Stomach (tissue), 9 donors: Measurements from ENCODE around the gene PEX19. TPM values are rescaled to one million over a fixed set of nuclear protein-coding genes. Genes with fewer than 3 reads are reported as not detected.

Source experiments
- DNase-seq, 2 donors: peaks; one replicate each; pipeline versions ENCODE4 v3.0.0 to v3.0.0-alpha.2; 2013 to 2019
- H3K27ac ChIP-seq, 5 donors: fragments of 200-600 bp in 4 of 5; sonication (generic) in 4 of 5; one replicate each; pipeline ENCODE4 v1.5.1; 2013 to 2019; ENCODE audit warnings: mild to moderate bottlenecking in 1 of 5, moderate library complexity in 1 of 5
- H3K27me3 ChIP-seq, 3 donors: fragments of 200-600 bp; sonication (generic); one replicate each; pipeline ENCODE4 v1.5.1; 2017 to 2019; ENCODE audit warnings: mixed run types in 1 of 3
- H3K36me3 ChIP-seq, 4 donors: fragments of 200-600 bp; sonication (generic); 1 replicate in 3 of 4; 2 replicates in 1 of 4; pipeline ENCODE4 v1.5.1; 2016 to 2019
- H3K4me1 ChIP-seq, 4 donors: fragments of 200-600 bp; sonication (generic); one replicate each; pipeline ENCODE4 v1.5.1; 2016 to 2019
- H3K4me3 ChIP-seq, 4 donors: fragments of 200-600 bp; sonication (generic) in 3 of 4; one replicate each; pipeline ENCODE4 v1.5.1; 2016 to 2019; ENCODE audit warnings: mild to moderate bottlenecking in 1 of 4
- H3K9me3 ChIP-seq, 4 donors: fragments of 200-600 bp; sonication (generic); one replicate each; pipeline ENCODE4 v1.5.1; 2016 to 2019
- EP300 ChIP-seq: sonication (generic); formaldehyde crosslinking; IDR thresholded peaks from one replicate; pipeline ENCODE4 v1.6.1; 2017; ENCODE audit warnings: antibody characterized with exemption
- POLR2A ChIP-seq, 4 donors: fragments of 450-650 bp; IDR thresholded peaks; one replicate each; pipeline ENCODE4 v1.6.1; 2016; ENCODE audit warnings: antibody characterized with exemption in 4 of 4, control low read depth in 2 of 4, mild to moderate bottlenecking in 1 of 4, moderate library complexity in 1 of 4
- POLR2AphosphoS5 ChIP-seq, 3 donors: sonication (generic); formaldehyde crosslinking; IDR thresholded peaks; one replicate each; pipeline ENCODE4 v1.6.1; 2016; ENCODE audit warnings: antibody characterized with exemption in 3 of 3
- WGBS, 5 donors: extraction: QIAGEN DNeasy Blood & Tissue Kit in 3 of 5; methylation state at CpG; one replicate each; pipeline versions ENCODE4 v1.1.5 to v1.1.7; 2013 to 2018; 5-methylcytosine and 5-hydroxymethylcytosine counted together
- intact Hi-C: fragments of 100-400 bp; cut with DNase I; formaldehyde crosslinking; loops from one replicate; pipeline ENCODE4 v1.15.1; 2023; ENCODE audit warnings: low total_unique reads
- polyA plus RNA-seq, 3 donors: library from polyadenylated mRNA; stranded (reverse); fragments of 200-250 nt; gene quantifications; one replicate each; pipeline ENCODE4 v1.2.3, GENCODE V29; 2013
- total RNA-seq, 5 donors: library from RNA; depleted of rRNA; stranded (reverse); fragments of >200 nt; gene quantifications; one replicate each; pipeline versions ENCODE4 v1.1.0 to v1.2.3, GENCODE V29; 2014 to 2016
- TF ChIP-seq, protein P1 (sequence below), 7 experiments: fragments of 450-650 bp in 4 of 7; fragments of 200-600 bp in 3 of 7; sonication (generic) in 3 of 7; IDR thresholded peaks; one replicate each; pipeline ENCODE4 v1.5.1; 2016 to 2019; ENCODE audit warnings: antibody characterized with exemption in 7 of 7, control low read depth in 2 of 7, mild to moderate bottlenecking in 1 of 7
- donor health status: healthy with polysubstance abuse.
- donor health status: Bipolar disorder and iron deficiency.
- donor health status: healthy.

Gene PEX19
- total and polyA plus RNA-seq, 8 donors: 9.3 to 117 (median 27.4) TPM

DNA sequence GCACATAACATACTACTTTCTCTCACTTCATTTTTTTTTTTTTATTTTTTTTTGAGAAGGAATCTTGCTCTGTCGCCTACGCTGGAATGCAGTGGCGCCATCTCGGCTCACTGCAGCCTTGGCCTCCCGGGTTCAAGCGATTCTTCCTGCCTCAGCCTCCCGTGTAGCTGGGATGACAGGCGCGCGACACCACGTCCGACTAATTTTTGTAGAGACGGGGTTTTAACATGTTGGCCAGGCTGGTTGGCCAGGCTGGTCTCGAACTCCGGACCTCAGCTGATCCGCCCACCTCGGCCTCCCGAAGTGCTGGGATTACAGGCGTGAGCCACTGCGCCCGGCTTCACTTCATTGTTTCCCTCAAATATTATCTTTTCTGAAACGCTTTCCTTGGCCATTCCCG is 573 bp upstream of the PEX19 start:
- no peaks in the 10 kb centered on the region for H3K27me3 ChIP-seq
- peak overlapping the region in 1 of 5 donors; percentile 90 for H3K27ac ChIP-seq
- H3K4me3 ChIP-seq: peak overlapping the region; percentile 69 to 95 (median 83)
- no peak for DNase-seq
- peaks cover 8 to 27% (median 25%) of the 10 kb centered on the region in 4 donors for H3K4me1 ChIP-seq
- intact Hi-C loops: loop anchor here (10.0 kb wide), 1 partner anchor 91 kb away; the partner anchor contains the start of gene CASQ1
- H3K36me3 ChIP-seq: peaks cover 35 to 59% (median 52%) of the 10 kb centered on the region in 4 donors
- H3K9me3 ChIP-seq: no peaks in the 10 kb centered on the region
- WGBS, 5 donors: 83 to 90% (median 87%) methylated on average over 23 of the region's 23 CpGs
- no peak for TF ChIP-seq POLR2A (IDR thresholded peaks at IDR 0.05)
- TF ChIP-seq EP300: no peak
- TF ChIP-seq POLR2AphosphoS5 (IDR thresholded peaks at IDR 0.05): no peak
- TF ChIP-seq, protein P1, sequence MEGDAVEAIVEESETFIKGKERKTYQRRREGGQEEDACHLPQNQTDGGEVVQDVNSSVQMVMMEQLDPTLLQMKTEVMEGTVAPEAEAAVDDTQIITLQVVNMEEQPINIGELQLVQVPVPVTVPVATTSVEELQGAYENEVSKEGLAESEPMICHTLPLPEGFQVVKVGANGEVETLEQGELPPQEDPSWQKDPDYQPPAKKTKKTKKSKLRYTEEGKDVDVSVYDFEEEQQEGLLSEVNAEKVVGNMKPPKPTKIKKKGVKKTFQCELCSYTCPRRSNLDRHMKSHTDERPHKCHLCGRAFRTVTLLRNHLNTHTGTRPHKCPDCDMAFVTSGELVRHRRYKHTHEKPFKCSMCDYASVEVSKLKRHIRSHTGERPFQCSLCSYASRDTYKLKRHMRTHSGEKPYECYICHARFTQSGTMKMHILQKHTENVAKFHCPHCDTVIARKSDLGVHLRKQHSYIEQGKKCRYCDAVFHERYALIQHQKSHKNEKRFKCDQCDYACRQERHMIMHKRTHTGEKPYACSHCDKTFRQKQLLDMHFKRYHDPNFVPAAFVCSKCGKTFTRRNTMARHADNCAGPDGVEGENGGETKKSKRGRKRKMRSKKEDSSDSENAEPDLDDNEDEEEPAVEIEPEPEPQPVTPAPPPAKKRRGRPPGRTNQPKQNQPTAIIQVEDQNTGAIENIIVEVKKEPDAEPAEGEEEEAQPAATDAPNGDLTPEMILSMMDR (IDR thresholded peaks at IDR 0.05): no peak

DNA sequence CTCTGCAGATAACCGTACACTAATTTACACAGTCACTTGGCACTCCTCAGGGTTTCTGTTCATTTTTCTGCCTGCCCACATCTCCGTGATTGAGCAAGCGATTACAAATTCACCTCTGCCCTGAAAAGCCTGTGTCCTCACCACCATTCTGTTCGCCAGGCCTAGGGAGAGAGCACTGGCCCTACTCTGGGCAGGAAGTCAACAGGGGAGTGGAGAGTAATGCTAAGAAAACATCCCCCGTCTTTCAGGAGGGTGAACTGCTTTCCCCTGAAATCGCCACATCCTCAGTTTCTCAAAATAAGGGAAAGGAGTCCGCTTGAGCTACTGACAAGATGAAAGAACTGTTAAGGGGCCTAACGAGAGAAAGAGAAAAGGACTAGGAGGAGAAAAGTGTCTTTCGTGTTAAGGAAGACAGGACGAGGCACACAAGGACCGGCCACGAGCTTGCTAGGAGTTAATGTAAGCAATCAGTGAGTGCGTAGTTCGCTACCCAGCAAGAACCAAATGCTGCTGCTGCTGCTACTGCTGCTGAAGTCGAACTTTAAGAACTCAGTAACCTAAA is 632 bp downstream of the PEX19 start:
- Histone ChIP-seq H3K4me1 (peaks cover 8 to 27% (median 25%) of the 10 kb centered on the region in 4 donors), H3K4me3 (peak overlapping the region; percentile 69 to 95 (median 83)), H3K9me3 (no peaks in the 10 kb centered on the region), H3K36me3 (peaks cover 37 to 59% (median 52%) of the 10 kb centered on the region in 4 donors), H3K27me3 (no peaks in the 10 kb centered on the region), H3K27ac (peak overlapping the region; percentile 38 to 90 (median 86))
- TF ChIP-seq, protein P1 (IDR thresholded peaks at IDR 0.05): no peak
- TF ChIP-seq POLR2A (IDR thresholded peaks at IDR 0.05) (no peak), POLR2AphosphoS5 (IDR thresholded peaks at IDR 0.05) (peak in 2 of 3 donors; percentile 36 to 51), EP300 (no peak)
- intact Hi-C loops: loop anchor here (10.0 kb wide), 1 partner anchor 90 kb away; the partner anchor contains the start of gene CASQ1
- WGBS, 5 donors: 0 to 2% (median 2%) methylated on average over 15 of the region's 15 CpGs
- peak; percentile 28 to 63 for DNase-seq

DNA sequence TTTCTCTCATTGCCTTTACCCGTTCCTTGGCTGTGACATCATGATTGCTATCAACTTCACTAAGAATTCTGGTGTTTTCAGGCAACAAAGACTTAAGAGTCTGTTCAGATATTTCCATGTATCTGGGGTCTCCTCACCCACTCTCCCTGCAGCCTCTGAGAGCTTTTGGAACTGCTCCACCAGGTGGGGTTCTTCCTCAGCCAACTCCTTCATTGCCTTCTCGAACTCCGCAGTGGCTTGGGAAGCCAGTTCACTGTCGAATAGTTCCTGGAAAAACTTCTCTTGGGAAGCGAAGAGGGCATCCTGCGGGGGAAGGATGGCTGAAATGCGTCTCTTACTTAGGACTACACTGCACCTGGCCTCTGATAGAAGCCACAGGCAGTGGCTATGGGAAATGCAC is 2.1 kb downstream of the PEX19 start:
- DNase-seq: no peak
- 89 to 95% (median 93%) methylated on average over 7 of the region's 7 CpGs for WGBS, 5 donors
- H3K36me3 ChIP-seq: peaks cover 46 to 59% (median 52%) of the 10 kb centered on the region in 4 donors
- no peaks in the 10 kb centered on the region for H3K27me3 ChIP-seq
- no peak overlapping the region for H3K27ac ChIP-seq
- peaks cover 8 to 27% (median 25%) of the 10 kb centered on the region in 4 donors for H3K4me1 ChIP-seq
- TF ChIP-seq, protein P1 (IDR thresholded peaks at IDR 0.05): no peak
- TF ChIP-seq POLR2AphosphoS5 (IDR thresholded peaks at IDR 0.05) (no peak), EP300 (no peak), POLR2A (IDR thresholded peaks at IDR 0.05) (no peak)
- no peaks in the 10 kb centered on the region for H3K9me3 ChIP-seq
- intact Hi-C loops: loop anchor here (10.0 kb wide), 1 partner anchor 88 kb away; the partner anchor contains the start of gene CASQ1
- H3K4me3 ChIP-seq: no peak overlapping the region

DNA sequence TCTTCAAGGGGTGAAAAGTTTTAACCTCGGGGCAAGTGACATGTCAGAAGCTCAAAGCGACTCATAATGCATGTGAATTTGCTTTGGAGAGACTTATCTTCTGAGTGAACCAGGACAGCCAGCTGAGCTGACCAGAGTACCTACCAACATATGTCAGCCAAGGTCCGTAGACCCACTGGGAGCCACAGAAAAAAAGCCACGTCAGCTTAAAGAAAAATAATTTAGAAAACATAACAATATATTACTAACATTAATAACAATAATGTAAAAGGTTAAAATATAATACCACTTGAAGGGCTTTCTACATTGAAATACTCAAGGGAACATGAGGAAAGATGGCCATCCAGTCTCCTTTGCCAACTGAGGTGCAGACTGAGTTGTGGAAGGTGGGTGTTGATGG is 6.9 kb downstream of the PEX19 start:
- H3K36me3 ChIP-seq: peaks cover 46 to 76% (median 74%) of the 10 kb centered on the region in 4 donors
- no peak for TF ChIP-seq POLR2AphosphoS5 (IDR thresholded peaks at IDR 0.05)
- no peak for TF ChIP-seq POLR2A (IDR thresholded peaks at IDR 0.05)
- TF ChIP-seq, protein P1 (IDR thresholded peaks at IDR 0.05): no peak
- TF ChIP-seq EP300: no peak
- no peak overlapping the region for H3K4me3 ChIP-seq
- no peaks in the 10 kb centered on the region for H3K9me3 ChIP-seq
- DNase-seq: no peak
- 85 to 93% (median 91%) methylated on average over 4 of the region's 4 CpGs for WGBS, 5 donors
- intact Hi-C loops: no loop called here
- H3K27me3 ChIP-seq: no peaks in the 10 kb centered on the region
- H3K4me1 ChIP-seq: peaks cover 0 to 3% (median 2%) of the 10 kb centered on the region in 4 donors
- H3K27ac ChIP-seq: no peak overlapping the region
